HG03378 (cell line): Measurements from ENCODE around the gene AFAP1L1.

Experiments used
- ATAC-seq: cut with Tn5 transposase; IDR thresholded peaks from one replicate; pipeline ENCODE4 v1.9.1; 2021; ENCODE audit warnings: mild to moderate bottlenecking, moderate library complexity; ENCODE audit not compliant: unreplicated experiment

Gene AFAP1L1

GRCh38 chr5:149283626-149284480 is 12.2 kb downstream of the AFAP1L1 start:
- no peak for ATAC-seq

- ATAC-seq, result no peak
Measured at GRCh38 chr5:149284501-149284900, 12.8 kb downstream of the AFAP1L1 start.

GRCh38 chr5:149285153-149285552 is 13.5 kb downstream of the AFAP1L1 start:
- no peak for ATAC-seq

- ATAC-seq, result no peak
Measured at GRCh38 chr5:149288436-149288835, 16.8 kb downstream of the AFAP1L1 start.

- ATAC-seq, result no peak
Measured at GRCh38 chr5:149289301-149289700, 17.6 kb downstream of the AFAP1L1 start.

GRCh38 chr5:149294872-149295829 is 23.5 kb downstream of the AFAP1L1 start:
- no peak for ATAC-seq

GRCh38 chr5:149297340-149298025 is 25.8 kb downstream of the AFAP1L1 start:
- no peak for ATAC-seq

- no peak for ATAC-seq
Measured at GRCh38 chr5:149298163-149298562, 26.5 kb downstream of the AFAP1L1 start.

- ATAC-seq, result no peak
Measured at GRCh38 chr5:149298842-149299404, 27.3 kb downstream of the AFAP1L1 start.

GRCh38 chr5:149299451-149300054 is 27.9 kb downstream of the AFAP1L1 start:
- ATAC-seq, result no peak

- no peak for ATAC-seq
Measured at GRCh38 chr5:149300441-149300840, 28.8 kb downstream of the AFAP1L1 start.

GRCh38 chr5:149301049-149301743 is 29.5 kb downstream of the AFAP1L1 start:
- no peak for ATAC-seq

- no peak for ATAC-seq
Measured at GRCh38 chr5:149301744-149302380, 30.2 kb downstream of the AFAP1L1 start.

GRCh38 chr5:149302641-149303040 is 31.0 kb downstream of the AFAP1L1 start:
- no peak for ATAC-seq

GRCh38 chr5:149303210-149303609 is 31.6 kb downstream of the AFAP1L1 start:
- no peak for ATAC-seq

- ATAC-seq, result no peak
Measured at GRCh38 chr5:149304195-149305078, 32.8 kb downstream of the AFAP1L1 start.

GRCh38 chr5:149309354-149309753 is 37.7 kb downstream of the AFAP1L1 start:
- no peak for ATAC-seq

- no peak for ATAC-seq
Measured at GRCh38 chr5:149310488-149310887, 38.8 kb downstream of the AFAP1L1 start.
